H1 (cell line): ENCODE measurements around the gene ITGB5. TPM values are rescaled to one million over a fixed set of nuclear protein-coding genes. Genes with fewer than 3 reads are reported as not detected.
A peak's percentile ranks its signal among the peaks of the same experiment; 100 is the strongest.

Source experiments
- CTCF ChIA-PET: fragments of 300-600 bp; sonication (Branson Sonifier 250); formaldehyde crosslinking; loops from one replicate; lab custom pipeline; 2021; ENCODE audit not compliant: partially characterized antibody; lab: Charles Lee
- POLR2A ChIA-PET: fragments of 300-600 bp; sonication (Branson Sonifier 250); formaldehyde crosslinking; loops from one replicate; lab custom pipeline; 2021; ENCODE audit warnings: inconsistent platforms; ENCODE audit not compliant: partially characterized antibody; lab: Charles Lee
- DNase-seq, 2 experiments: peaks; one replicate each; pipeline versions ENCODE4 v3.0.0 to v3.0.0-alpha.2; 2010 to 2022; ENCODE audit warnings: low spot score in 2 of 2, low read depth in 1 of 2, mixed read lengths in 1 of 2
- FAIRE-seq: peaks from 2 replicates; lab custom pipeline; 2011; peaks lifted over from hg19 to GRCh38; lab: Jason Lieb, UNC
- H2AFZ ChIP-seq: 2 replicates; pipeline ENCODE4 v1.8.1; 2012; ENCODE audit warnings: low read length, inconsistent platforms
- H2AK5ac ChIP-seq: 2 replicates; pipeline ENCODE4 v1.6.1; 2013; ENCODE audit warnings: low read depth, low read length
- H2BK120ac ChIP-seq: replicated peaks from 2 replicates; pipeline ENCODE3; 2013; ENCODE audit warnings: low read depth, low read length, inconsistent platforms
- H2BK12ac ChIP-seq: 2 replicates; pipeline ENCODE4 v1.6.1; 2013; ENCODE audit warnings: low read depth, low read length
- H2BK15ac ChIP-seq: 2 replicates; pipeline ENCODE4 v1.6.1; 2013; ENCODE audit warnings: low read length
- H2BK20ac ChIP-seq: 2 replicates; pipeline ENCODE4 v1.6.1; 2013; ENCODE audit warnings: low read length
- H2BK5ac ChIP-seq: 2 replicates; pipeline ENCODE4 v1.6.1; 2013; ENCODE audit warnings: low read depth, low read length
- H3K14ac ChIP-seq: 2 replicates; pipeline ENCODE4 v1.6.1; 2013; ENCODE audit warnings: inconsistent platforms; ENCODE audit not compliant: insufficient read length
- H3K18ac ChIP-seq: 2 replicates; pipeline ENCODE4 v1.6.1; 2013; ENCODE audit warnings: low read length; ENCODE audit errors: extremely low read depth
- H3K23ac ChIP-seq: 2 replicates; pipeline ENCODE4 v1.6.1; 2013; ENCODE audit warnings: inconsistent platforms; ENCODE audit not compliant: insufficient read length
- H3K23me2 ChIP-seq: 2 replicates; pipeline ENCODE4 v1.6.1; 2013; ENCODE audit warnings: low read depth, low read length
- H3K27ac ChIP-seq: 2 replicates; pipeline ENCODE4 v1.6.1; 2011; ENCODE audit warnings: low read depth, low read length, inconsistent platforms
- H3K27me3 ChIP-seq, 4 experiments: replicated peaks in 1 of 4; 1 replicate in 1 of 4; 2 replicates in 3 of 4; pipeline versions ENCODE4 v1.6.1 to v1.8.1; 2011 to 2013; ENCODE audit warnings: low read length in 3 of 4, mild to moderate bottlenecking in 3 of 4, inconsistent platforms in 2 of 4, mixed read lengths in 2 of 4, moderate library complexity in 1 of 4; ENCODE audit not compliant: control insufficient read depth in 3 of 4, insufficient read depth in 3 of 4; ENCODE audit errors: extremely low read depth in 1 of 4
- H3K36me3 ChIP-seq, 4 experiments: 2 replicates each; pipeline versions ENCODE4 v1.6.1 to v1.8.1; 2011 to 2013; ENCODE audit warnings: mild to moderate bottlenecking in 4 of 4, low read length in 3 of 4, moderate library complexity in 2 of 4, control low read depth in 1 of 4, inconsistent platforms in 1 of 4; ENCODE audit not compliant: insufficient read depth in 4 of 4, control insufficient read depth in 2 of 4
- H3K4ac ChIP-seq: replicated peaks from 2 replicates; pipeline ENCODE3; 2013; ENCODE audit warnings: low read length, low read depth, mixed read lengths, inconsistent platforms; ENCODE audit not compliant: insufficient read length
- H3K4me1 ChIP-seq, 4 experiments: replicated peaks in 1 of 4; 1 replicate in 1 of 4; 2 replicates in 3 of 4; pipeline versions ENCODE4 v1.6.1 to v1.8.1; 2011 to 2013; ENCODE audit warnings: low read length in 3 of 4, inconsistent platforms in 2 of 4, mixed read lengths in 1 of 4; ENCODE audit not compliant: insufficient read depth in 4 of 4, control insufficient read depth in 3 of 4
- H3K4me2 ChIP-seq, 2 experiments: 2 replicates each; pipeline versions ENCODE4 v1.6.1 to v1.8.1; 2011 to 2013; ENCODE audit warnings: low read depth in 2 of 2, low read length in 2 of 2, control low read depth in 1 of 2, inconsistent platforms in 1 of 2, mild to moderate bottlenecking in 1 of 2; ENCODE audit not compliant: insufficient read depth in 1 of 2
- H3K4me3 ChIP-seq, 4 experiments: fragments of 200-600, 300-600 bp in 1 of 4; sonication (generic), shearing (Covaris generic), sonication (Bioruptor Twin) in 1 of 4; 2 replicates each; pipeline versions ENCODE4 v1.5.1 to v1.8.1; 2011 to 2016; ENCODE audit warnings: low read length in 4 of 4, low read depth in 3 of 4, control low read depth in 2 of 4, inconsistent platforms in 2 of 4, mild to moderate bottlenecking in 2 of 4, mixed read lengths in 1 of 4, moderate library complexity in 1 of 4; ENCODE audit not compliant: insufficient read depth in 2 of 4; ENCODE audit errors: extremely low read depth in 1 of 4
- H3K56ac ChIP-seq: replicated peaks from 2 replicates; pipeline ENCODE3; 2013; ENCODE audit warnings: low read depth, mild to moderate bottlenecking, mixed read lengths, low read length, inconsistent platforms; ENCODE audit not compliant: insufficient read length
- H3K79me1 ChIP-seq: 2 replicates; pipeline ENCODE4 v1.6.1; 2013; ENCODE audit warnings: low read depth, low read length, control low read depth
- H3K79me2 ChIP-seq, 2 experiments: 2 replicates each; pipeline versions ENCODE4 v1.6.1 to v1.8.1; 2012 to 2013; ENCODE audit warnings: low read length in 2 of 2, mild to moderate bottlenecking in 2 of 2, inconsistent platforms in 1 of 2; ENCODE audit not compliant: insufficient read depth in 2 of 2, control insufficient read depth in 1 of 2
- H3K9ac ChIP-seq, 4 experiments: replicated peaks in 1 of 4; 1 replicate in 1 of 4; 2 replicates in 3 of 4; pipeline versions ENCODE4 v1.6.1 to v1.8.1; 2011 to 2013; ENCODE audit warnings: low read depth in 3 of 4, low read length in 3 of 4, control low read depth in 2 of 4, mild to moderate bottlenecking in 2 of 4, moderate library complexity in 2 of 4, inconsistent platforms in 1 of 4; ENCODE audit errors: extremely low read depth in 1 of 4
- H3K9me3 ChIP-seq, 2 experiments: 2 replicates each; pipeline versions ENCODE4 v1.6.1 to v1.8.1; 2012 to 2013; ENCODE audit warnings: mild to moderate bottlenecking in 2 of 2, moderate library complexity in 2 of 2, control low read depth in 1 of 2, inconsistent platforms in 1 of 2, low read depth in 1 of 2, low read length in 1 of 2, mixed read lengths in 1 of 2; ENCODE audit not compliant: insufficient read depth in 2 of 2
- H4K20me1 ChIP-seq, 2 experiments: replicated peaks in 1 of 2; 2 replicates each; pipeline versions ENCODE3 to v1.8.1; 2011 to 2013; ENCODE audit warnings: inconsistent platforms in 2 of 2, low read length in 2 of 2, mild to moderate bottlenecking in 1 of 2; ENCODE audit not compliant: insufficient read depth in 2 of 2, control insufficient read depth in 1 of 2
- H4K5ac ChIP-seq: 2 replicates; pipeline ENCODE4 v1.6.1; 2013; ENCODE audit warnings: low read length, low read depth, mixed read lengths, inconsistent platforms; ENCODE audit not compliant: insufficient read length
- H4K8ac ChIP-seq: 2 replicates; pipeline ENCODE4 v1.8.0; 2013; ENCODE audit warnings: mild to moderate bottlenecking, moderate library complexity, low read length, inconsistent platforms; ENCODE audit not compliant: insufficient read depth; ENCODE audit errors: extremely low read depth
- H4K91ac ChIP-seq: replicated peaks from 2 replicates; pipeline ENCODE3; 2013; ENCODE audit warnings: low read length, mixed read lengths, inconsistent platforms; ENCODE audit not compliant: insufficient read length
- CEBPB ChIP-seq: IDR thresholded peaks from 2 replicates; pipeline ENCODE4 v1.6.1; 2012; ENCODE audit warnings: low read depth, low read length
- SP2 ChIP-seq: IDR thresholded peaks from 2 replicates; pipeline ENCODE4 v1.6.1; 2012; ENCODE audit warnings: mild to moderate bottlenecking, low read length, inconsistent platforms
- TBP ChIP-seq: IDR thresholded peaks from 2 replicates; pipeline ENCODE4 v1.6.1; 2011; ENCODE audit warnings: low read depth, low read length, improper control_type of control experiment
- TCF12 ChIP-seq: IDR thresholded peaks from 2 replicates; pipeline ENCODE4 v1.6.1; 2011; ENCODE audit warnings: low read depth, mild to moderate bottlenecking, low read length
- WGBS, 2 experiments: shearing (Covaris generic) in 1 of 2; methylation state at CpG; one replicate each; pipeline versions ENCODE4 v1.1.6 to v1.1.7; 2013 to 2015; ENCODE audit warnings: low lambda C conversion rate in 2 of 2, mixed read lengths in 2 of 2, inconsistent platforms in 1 of 2, low coverage in 1 of 2, missing lambda C conversion rate in 1 of 2; ENCODE audit not compliant: insufficient replicate concordance in 2 of 2, insufficient coverage in 1 of 2, insufficient read length in 1 of 2; ENCODE audit errors: extremely low coverage in 1 of 2, missing lambda C conversion rate in 1 of 2; 5-methylcytosine and 5-hydroxymethylcytosine counted together
- polyA plus RNA-seq, 7 experiments: library from polyadenylated mRNA; depleted of rRNA in 3 of 7; stranded (reverse) in 5 of 7; unstranded in 2 of 7; fragments of >200 nt in 5 of 7; fragments of 200-250 nt in 2 of 7; gene quantifications; 1 replicate in 5 of 7; 2 replicates in 1 of 7; 4 replicates in 1 of 7; pipeline versions ENCODE4 v1.2.1 to v1.2.3, GENCODE V29; 2011 to 2013; ENCODE audit warnings: missing spikeins in 2 of 7, mixed read lengths in 2 of 7
- total RNA-seq: library from RNA; stranded (reverse); fragmentation: NEBNext Ultra II Directional; extraction: Animal tissue kit (Norgen Biotek cat#: 25700); gene quantifications from 2 replicates; pipeline ENCODE4 v1.2.1, GENCODE V29; 2021

ITGB5 gene
- total and polyA plus RNA-seq, 2 of the 8 experiments (the other 6 are each of a cell fraction or from before 2014, with no cell fraction given) = 101 to 268 TPM

GRCh38 chr3:124800076-124800475, 87.1 kb downstream of the ITGB5 start:
- no peaks in the 10 kb centered on the region for H3K23me2 ChIP-seq
- no peaks in the 10 kb centered on the region for H3K79me2 ChIP-seq
- peaks cover 0 to 1% of the 10 kb centered on the region in 2 experiments for H4K20me1 ChIP-seq
- peak overlapping the region; percentile 58; the same call in 1 of the 2 replicates for H4K8ac ChIP-seq
- no peak for FAIRE-seq
- no peak overlapping the region for H4K91ac ChIP-seq
- no peak overlapping the region for H2AFZ ChIP-seq
- no peak overlapping the region for H3K56ac ChIP-seq
- H2BK20ac ChIP-seq = no peak overlapping the region
- no peak overlapping the region for H3K4ac ChIP-seq
- no peak overlapping the region for H3K4me2 ChIP-seq
- H3K36me3 ChIP-seq = peaks cover 4 to 12% (median 8%) of the 10 kb centered on the region in 4 experiments; a peak in 6 of 8 replicates
- peaks cover 2 to 16% (median 4%) of the 10 kb centered on the region in 4 experiments; a peak in 6 of 7 replicates for H3K4me1 ChIP-seq
- no peak overlapping the region for H2AK5ac ChIP-seq
- H3K27ac ChIP-seq = no peak overlapping the region
- H2BK5ac ChIP-seq = no peak overlapping the region
- TF ChIP-seq TCF12 (no peak), TBP (no peak), CEBPB (no peak), SP2 (no peak)
- TF ChIP-seq, all 59 proteins: peak for 0
- H3K79me1 ChIP-seq = no peaks in the 10 kb centered on the region; the same call in 1 of the 2 replicates
- no peak overlapping the region for H2BK12ac ChIP-seq
- no peak for DNase-seq
- H4K5ac ChIP-seq = no peak overlapping the region
- no peak overlapping the region for H3K9ac ChIP-seq
- CTCF ChIA-PET = interaction anchor here (1.0 to 1.8 kb wide), 5 partner anchors 8 to 102 kb away, joined by 3 to 6 read pairs (median 4); no protein-coding TSS in a partner anchor
- H3K27me3 ChIP-seq = no peaks in the 10 kb centered on the region
- H3K4me3 ChIP-seq = no peak overlapping the region
- H2BK15ac ChIP-seq = no peak overlapping the region
- H2BK120ac ChIP-seq = no peak overlapping the region
- WGBS, 2 experiments = 91% methylated on average over 1 of the region's 1 CpG; no CpG with 5 or more reads in 1 of the 2 experiments
- H3K14ac ChIP-seq = no peak overlapping the region
- POLR2A ChIA-PET = no interaction called here
- H3K18ac ChIP-seq = no peak overlapping the region
- no peaks in the 10 kb centered on the region for H3K9me3 ChIP-seq
- H3K23ac ChIP-seq = no peak overlapping the region
